Liver (tissue), 9 donors: ENCODE results near the gene FGF11. TPM values are rescaled to one million over a fixed set of nuclear protein-coding genes. Genes with fewer than 3 reads are reported as not detected.

Source experiments
- DNase-seq: peaks from one replicate; pipeline ENCODE4 v3.0.0-alpha.2; 2017; ENCODE audit warnings: low spot score
- H3K27ac ChIP-seq, 2 donors: one replicate each; pipeline ENCODE4 v1.7.0; 2013; ENCODE audit warnings: inconsistent platforms in 2 of 2, low read length in 2 of 2, control low read depth in 1 of 2, low read depth in 1 of 2, mild to moderate bottlenecking in 1 of 2
- H3K27me3 ChIP-seq, 4 donors: one replicate each; pipeline versions ENCODE4 v1.6.1 to v1.7.0; 2013; ENCODE audit warnings: low read length in 3 of 4, inconsistent platforms in 1 of 4, mild to moderate bottlenecking in 1 of 4, moderate library complexity in 1 of 4; ENCODE audit not compliant: control insufficient read depth in 4 of 4, insufficient read depth in 4 of 4
- H3K36me3 ChIP-seq, 4 donors: one replicate each; pipeline versions ENCODE4 v1.6.1 to v1.7.0; 2013; ENCODE audit warnings: low read length in 3 of 4, mild to moderate bottlenecking in 3 of 4, low read depth in 1 of 4, moderate library complexity in 1 of 4; ENCODE audit not compliant: control insufficient read depth in 4 of 4, insufficient read depth in 3 of 4
- H3K4me1 ChIP-seq, 4 donors: one replicate each; pipeline versions ENCODE4 v1.6.1 to v1.7.0; 2013; ENCODE audit warnings: low read length in 3 of 4, mild to moderate bottlenecking in 3 of 4, moderate library complexity in 1 of 4; ENCODE audit not compliant: control insufficient read depth in 4 of 4, insufficient read depth in 4 of 4
- H3K4me3 ChIP-seq, 3 donors: one replicate each; pipeline versions ENCODE4 v1.6.1 to v1.7.0; 2013; ENCODE audit warnings: low read length in 3 of 3, control low read depth in 1 of 3, low read depth in 1 of 3, mild to moderate bottlenecking in 1 of 3
- H3K9ac ChIP-seq, 2 donors: one replicate each; pipeline ENCODE4 v1.7.0; 2013; ENCODE audit warnings: low read length in 2 of 2, mild to moderate bottlenecking in 2 of 2, moderate library complexity in 2 of 2, control low read depth in 1 of 2, low read depth in 1 of 2
- H3K9me3 ChIP-seq, 4 donors: one replicate each; pipeline versions ENCODE4 v1.6.1 to v1.7.0; 2013; ENCODE audit warnings: low read length in 3 of 4; ENCODE audit not compliant: control insufficient read depth in 4 of 4
- EGR1 ChIP-seq, 2 donors: IDR thresholded peaks; 2 replicates each; pipeline ENCODE4 v1.6.1; 2016 to 2018; ENCODE audit warnings: antibody characterized with exemption in 2 of 2, low read depth in 2 of 2
- FOXA1 ChIP-seq: IDR thresholded peaks from 2 replicates; pipeline ENCODE4 v1.6.1; 2016; ENCODE audit warnings: antibody characterized with exemption
- FOXA2 ChIP-seq: IDR thresholded peaks from 2 replicates; pipeline ENCODE4 v1.6.1; 2016; ENCODE audit warnings: antibody characterized with exemption
- GABPA ChIP-seq, 2 donors: IDR thresholded peaks in 1 of 2; conservative IDR thresholded peaks in 1 of 2; 2 replicates each; pipeline ENCODE4 v1.6.1; 2016; ENCODE audit warnings: antibody characterized with exemption in 2 of 2, mild to moderate bottlenecking in 1 of 2, moderate library complexity in 1 of 2
- HNF4A ChIP-seq, 2 donors: conservative IDR thresholded peaks; 2 replicates each; pipeline ENCODE4 v1.6.1; 2016; ENCODE audit warnings: antibody characterized with exemption in 2 of 2, mild to moderate bottlenecking in 2 of 2
- HNF4G ChIP-seq: IDR thresholded peaks from 2 replicates; pipeline ENCODE4 v1.6.1; 2016; ENCODE audit warnings: antibody characterized with exemption
- JUND ChIP-seq, 2 donors: IDR thresholded peaks; 2 replicates each; pipeline ENCODE4 v1.6.1; 2016; ENCODE audit warnings: antibody characterized with exemption in 2 of 2
- RXRA ChIP-seq, 2 donors: IDR thresholded peaks; 2 replicates each; pipeline ENCODE4 v1.6.1; 2017 to 2018; ENCODE audit warnings: antibody characterized with exemption in 2 of 2, mild to moderate bottlenecking in 1 of 2
- SP1 ChIP-seq: IDR thresholded peaks from 2 replicates; pipeline ENCODE4 v1.6.1; 2018; ENCODE audit warnings: antibody characterized with exemption, mild to moderate bottlenecking
- TAF1 ChIP-seq: conservative IDR thresholded peaks from 2 replicates; pipeline ENCODE4 v1.6.1; 2016; ENCODE audit warnings: antibody characterized with exemption, mild to moderate bottlenecking
- YY1 ChIP-seq: IDR thresholded peaks from 2 replicates; pipeline ENCODE4 v1.6.1; 2016; ENCODE audit warnings: antibody characterized with exemption, mild to moderate bottlenecking
- WGBS: extraction: QIAGEN DNeasy Blood & Tissue Kit; methylation state at CpG from one replicate; pipeline ENCODE4 v1.1.7; 2013; 5-methylcytosine and 5-hydroxymethylcytosine counted together
- polyA plus RNA-seq, 2 donors: library from polyadenylated mRNA; stranded (reverse) in 1 of 2; unstranded in 1 of 2; fragments of 200-250 nt in 1 of 2; fragments of >200 nt in 1 of 2; fragmentation: Nextera tagmentation in 1 of 2; extraction: Ambion mirVana in 1 of 2; gene quantifications; one replicate each; pipeline versions ENCODE4 v1.2.1 to v1.2.3, GENCODE V29; 2013 to 2015
- total RNA-seq, 2 donors: library from RNA; depleted of rRNA; stranded (reverse); fragments of >200 nt; gene quantifications; one replicate each; pipeline ENCODE4 v1.2.3, GENCODE V29; 2014
- TF ChIP-seq, protein P1 (sequence below): IDR thresholded peaks from 2 replicates; pipeline ENCODE4 v1.6.1; 2016; ENCODE audit warnings: antibody characterized with exemption
- TF ChIP-seq, protein P2 (sequence below): IDR thresholded peaks from 2 replicates; pipeline ENCODE4 v1.6.1; 2016; ENCODE audit warnings: antibody characterized with exemption
- TF ChIP-seq, protein P3 (sequence below): IDR thresholded peaks from 2 replicates; pipeline ENCODE4 v1.6.1; 2016; ENCODE audit warnings: antibody characterized with exemption, mild to moderate bottlenecking
- TF ChIP-seq, protein P4 (sequence below): fragments of 150-350 bp; IDR thresholded peaks from 2 replicates; pipeline ENCODE4 v1.5.1; 2017; ENCODE audit warnings: improper control_type of control experiment, low read depth, low read length; ENCODE audit not compliant: missing input control
- TF ChIP-seq, protein P5 (sequence below): IDR thresholded peaks from 2 replicates; pipeline ENCODE4 v1.6.1; 2016; ENCODE audit warnings: antibody characterized with exemption
- donor health status: healthy.
- donor health status: healthy.
- donor health status: healthy.
- donor health status: healthy.
- donor health status: healthy.

Gene FGF11
- total and polyA plus RNA-seq, 4 donors, result 0.17 to 0.25 (median 0.20) TPM

DNA sequence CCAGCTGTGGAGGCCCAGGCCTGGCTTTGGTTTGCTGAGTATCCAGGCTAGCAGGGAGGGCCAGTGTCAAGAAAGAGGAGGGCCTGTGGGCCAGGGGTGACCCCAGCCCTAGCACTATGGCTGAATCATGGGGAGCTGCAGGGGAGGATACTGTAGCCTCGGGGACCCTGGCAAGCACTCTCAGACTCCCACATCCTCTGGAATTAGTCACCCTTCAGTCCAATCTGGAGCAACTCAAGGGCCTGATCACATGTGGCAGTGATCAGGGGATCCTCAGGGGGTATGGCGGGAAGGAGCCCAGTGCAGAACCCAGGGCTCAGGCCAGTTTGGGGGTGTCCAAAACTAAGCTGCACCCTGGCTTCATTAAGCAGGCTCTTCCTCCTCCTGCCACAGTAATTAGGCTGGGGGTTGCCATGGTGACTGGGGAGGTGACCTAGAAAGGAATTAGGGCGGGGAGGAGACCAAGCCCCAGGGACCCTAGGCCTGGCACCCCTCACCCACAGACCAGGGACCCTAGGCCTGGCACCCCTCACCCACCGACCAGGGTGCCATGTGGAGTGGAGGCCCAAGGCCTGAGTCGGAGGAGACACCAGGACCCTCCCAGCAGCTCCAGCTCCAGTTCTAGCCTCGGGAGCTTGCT, 25.8 kb upstream of the FGF11 start:
- Histone ChIP-seq H3K27me3 (no peaks in the 10 kb centered on the region), H3K27ac (no peak overlapping the region), H3K9me3 (no peaks in the 10 kb centered on the region), H3K9ac (no peak overlapping the region), H3K4me1 (no peaks in the 10 kb centered on the region), H3K36me3 (no peaks in the 10 kb centered on the region), H3K4me3 (no peak overlapping the region)
- 89% methylated on average over 6 of the region's 6 CpGs for WGBS
- no peak for TF ChIP-seq HNF4A (conservative IDR thresholded peaks at IDR 0.05)
- TF ChIP-seq, protein P1, sequence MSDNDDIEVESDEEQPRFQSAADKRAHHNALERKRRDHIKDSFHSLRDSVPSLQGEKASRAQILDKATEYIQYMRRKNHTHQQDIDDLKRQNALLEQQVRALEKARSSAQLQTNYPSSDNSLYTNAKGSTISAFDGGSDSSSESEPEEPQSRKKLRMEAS, result no peak
- TF ChIP-seq HNF4G, result no peak
- no peak for DNase-seq

DNA sequence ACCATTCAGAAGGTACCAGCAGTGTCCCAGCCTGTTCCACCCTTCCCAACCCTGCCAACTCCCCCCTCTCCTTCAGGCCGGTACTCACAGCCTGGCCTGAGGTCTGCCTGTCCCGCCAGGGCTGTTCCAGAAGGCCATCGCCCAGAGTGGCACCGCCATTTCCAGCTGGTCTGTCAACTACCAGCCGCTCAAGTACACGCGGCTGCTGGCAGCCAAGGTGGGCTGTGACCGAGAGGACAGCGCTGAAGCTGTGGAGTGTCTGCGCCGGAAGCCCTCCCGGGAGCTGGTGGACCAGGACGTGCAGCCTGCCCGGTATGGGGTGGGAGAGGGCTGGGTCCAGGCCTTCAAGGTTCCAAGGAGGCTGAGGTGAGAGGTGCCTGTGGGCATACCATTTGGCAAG, 24.5 kb upstream of the FGF11 start:
- no peak for DNase-seq
- no peaks in the 10 kb centered on the region for H3K9me3 ChIP-seq
- H3K4me1 ChIP-seq, result no peaks in the 10 kb centered on the region
- no peaks in the 10 kb centered on the region for H3K27me3 ChIP-seq
- no peak overlapping the region for H3K4me3 ChIP-seq
- H3K36me3 ChIP-seq, result no peaks in the 10 kb centered on the region
- H3K9ac ChIP-seq, result no peak overlapping the region
- WGBS, result 93% methylated on average over 14 of the region's 14 CpGs
- TF ChIP-seq EGR1 (IDR thresholded peaks at IDR 0.05; ENCODE audit: low read depth in 2 of 2) (no peak), FOXA1 (no peak), YY1 (no peak), RXRA (IDR thresholded peaks at IDR 0.05) (no peak), SP1 (no peak), TAF1 (no peak), HNF4G (no peak), FOXA2 (no peak), GABPA (IDR thresholded peaks at IDR 0.05 in 1 of 2, conservative IDR thresholded peaks at IDR 0.05 in 1 of 2) (no peak), HNF4A (conservative IDR thresholded peaks at IDR 0.05) (no peak), JUND (IDR thresholded peaks at IDR 0.05) (no peak)
- TF ChIP-seq, protein P2, sequence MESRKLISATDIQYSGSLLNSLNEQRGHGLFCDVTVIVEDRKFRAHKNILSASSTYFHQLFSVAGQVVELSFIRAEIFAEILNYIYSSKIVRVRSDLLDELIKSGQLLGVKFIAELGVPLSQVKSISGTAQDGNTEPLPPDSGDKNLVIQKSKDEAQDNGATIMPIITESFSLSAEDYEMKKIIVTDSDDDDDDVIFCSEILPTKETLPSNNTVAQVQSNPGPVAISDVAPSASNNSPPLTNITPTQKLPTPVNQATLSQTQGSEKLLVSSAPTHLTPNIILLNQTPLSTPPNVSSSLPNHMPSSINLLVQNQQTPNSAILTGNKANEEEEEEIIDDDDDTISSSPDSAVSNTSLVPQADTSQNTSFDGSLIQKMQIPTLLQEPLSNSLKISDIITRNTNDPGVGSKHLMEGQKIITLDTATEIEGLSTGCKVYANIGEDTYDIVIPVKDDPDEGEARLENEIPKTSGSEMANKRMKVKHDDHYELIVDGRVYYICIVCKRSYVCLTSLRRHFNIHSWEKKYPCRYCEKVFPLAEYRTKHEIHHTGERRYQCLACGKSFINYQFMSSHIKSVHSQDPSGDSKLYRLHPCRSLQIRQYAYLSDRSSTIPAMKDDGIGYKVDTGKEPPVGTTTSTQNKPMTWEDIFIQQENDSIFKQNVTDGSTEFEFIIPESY, result no peak
- TF ChIP-seq, protein P3, sequence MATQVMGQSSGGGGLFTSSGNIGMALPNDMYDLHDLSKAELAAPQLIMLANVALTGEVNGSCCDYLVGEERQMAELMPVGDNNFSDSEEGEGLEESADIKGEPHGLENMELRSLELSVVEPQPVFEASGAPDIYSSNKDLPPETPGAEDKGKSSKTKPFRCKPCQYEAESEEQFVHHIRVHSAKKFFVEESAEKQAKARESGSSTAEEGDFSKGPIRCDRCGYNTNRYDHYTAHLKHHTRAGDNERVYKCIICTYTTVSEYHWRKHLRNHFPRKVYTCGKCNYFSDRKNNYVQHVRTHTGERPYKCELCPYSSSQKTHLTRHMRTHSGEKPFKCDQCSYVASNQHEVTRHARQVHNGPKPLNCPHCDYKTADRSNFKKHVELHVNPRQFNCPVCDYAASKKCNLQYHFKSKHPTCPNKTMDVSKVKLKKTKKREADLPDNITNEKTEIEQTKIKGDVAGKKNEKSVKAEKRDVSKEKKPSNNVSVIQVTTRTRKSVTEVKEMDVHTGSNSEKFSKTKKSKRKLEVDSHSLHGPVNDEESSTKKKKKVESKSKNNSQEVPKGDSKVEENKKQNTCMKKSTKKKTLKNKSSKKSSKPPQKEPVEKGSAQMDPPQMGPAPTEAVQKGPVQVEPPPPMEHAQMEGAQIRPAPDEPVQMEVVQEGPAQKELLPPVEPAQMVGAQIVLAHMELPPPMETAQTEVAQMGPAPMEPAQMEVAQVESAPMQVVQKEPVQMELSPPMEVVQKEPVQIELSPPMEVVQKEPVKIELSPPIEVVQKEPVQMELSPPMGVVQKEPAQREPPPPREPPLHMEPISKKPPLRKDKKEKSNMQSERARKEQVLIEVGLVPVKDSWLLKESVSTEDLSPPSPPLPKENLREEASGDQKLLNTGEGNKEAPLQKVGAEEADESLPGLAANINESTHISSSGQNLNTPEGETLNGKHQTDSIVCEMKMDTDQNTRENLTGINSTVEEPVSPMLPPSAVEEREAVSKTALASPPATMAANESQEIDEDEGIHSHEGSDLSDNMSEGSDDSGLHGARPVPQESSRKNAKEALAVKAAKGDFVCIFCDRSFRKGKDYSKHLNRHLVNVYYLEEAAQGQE, result no peak
- TF ChIP-seq, protein P4, sequence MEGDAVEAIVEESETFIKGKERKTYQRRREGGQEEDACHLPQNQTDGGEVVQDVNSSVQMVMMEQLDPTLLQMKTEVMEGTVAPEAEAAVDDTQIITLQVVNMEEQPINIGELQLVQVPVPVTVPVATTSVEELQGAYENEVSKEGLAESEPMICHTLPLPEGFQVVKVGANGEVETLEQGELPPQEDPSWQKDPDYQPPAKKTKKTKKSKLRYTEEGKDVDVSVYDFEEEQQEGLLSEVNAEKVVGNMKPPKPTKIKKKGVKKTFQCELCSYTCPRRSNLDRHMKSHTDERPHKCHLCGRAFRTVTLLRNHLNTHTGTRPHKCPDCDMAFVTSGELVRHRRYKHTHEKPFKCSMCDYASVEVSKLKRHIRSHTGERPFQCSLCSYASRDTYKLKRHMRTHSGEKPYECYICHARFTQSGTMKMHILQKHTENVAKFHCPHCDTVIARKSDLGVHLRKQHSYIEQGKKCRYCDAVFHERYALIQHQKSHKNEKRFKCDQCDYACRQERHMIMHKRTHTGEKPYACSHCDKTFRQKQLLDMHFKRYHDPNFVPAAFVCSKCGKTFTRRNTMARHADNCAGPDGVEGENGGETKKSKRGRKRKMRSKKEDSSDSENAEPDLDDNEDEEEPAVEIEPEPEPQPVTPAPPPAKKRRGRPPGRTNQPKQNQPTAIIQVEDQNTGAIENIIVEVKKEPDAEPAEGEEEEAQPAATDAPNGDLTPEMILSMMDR, result no peak
- TF ChIP-seq, protein P1, result no peak
- TF ChIP-seq, protein P5, sequence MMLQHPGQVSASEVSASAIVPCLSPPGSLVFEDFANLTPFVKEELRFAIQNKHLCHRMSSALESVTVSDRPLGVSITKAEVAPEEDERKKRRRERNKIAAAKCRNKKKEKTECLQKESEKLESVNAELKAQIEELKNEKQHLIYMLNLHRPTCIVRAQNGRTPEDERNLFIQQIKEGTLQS, result no peak
- no peak overlapping the region for H3K27ac ChIP-seq
